HPDE6-E6E7 (cell line): ENCODE measurements around the gene TMEM196.

ENCODE experiments used
- DNase-seq: peaks from one replicate; pipeline ENCODE4 v3.0.0; 2011; ENCODE audit warnings: missing footprints; ENCODE audit errors: extremely low spot score

Gene TMEM196

DNA sequence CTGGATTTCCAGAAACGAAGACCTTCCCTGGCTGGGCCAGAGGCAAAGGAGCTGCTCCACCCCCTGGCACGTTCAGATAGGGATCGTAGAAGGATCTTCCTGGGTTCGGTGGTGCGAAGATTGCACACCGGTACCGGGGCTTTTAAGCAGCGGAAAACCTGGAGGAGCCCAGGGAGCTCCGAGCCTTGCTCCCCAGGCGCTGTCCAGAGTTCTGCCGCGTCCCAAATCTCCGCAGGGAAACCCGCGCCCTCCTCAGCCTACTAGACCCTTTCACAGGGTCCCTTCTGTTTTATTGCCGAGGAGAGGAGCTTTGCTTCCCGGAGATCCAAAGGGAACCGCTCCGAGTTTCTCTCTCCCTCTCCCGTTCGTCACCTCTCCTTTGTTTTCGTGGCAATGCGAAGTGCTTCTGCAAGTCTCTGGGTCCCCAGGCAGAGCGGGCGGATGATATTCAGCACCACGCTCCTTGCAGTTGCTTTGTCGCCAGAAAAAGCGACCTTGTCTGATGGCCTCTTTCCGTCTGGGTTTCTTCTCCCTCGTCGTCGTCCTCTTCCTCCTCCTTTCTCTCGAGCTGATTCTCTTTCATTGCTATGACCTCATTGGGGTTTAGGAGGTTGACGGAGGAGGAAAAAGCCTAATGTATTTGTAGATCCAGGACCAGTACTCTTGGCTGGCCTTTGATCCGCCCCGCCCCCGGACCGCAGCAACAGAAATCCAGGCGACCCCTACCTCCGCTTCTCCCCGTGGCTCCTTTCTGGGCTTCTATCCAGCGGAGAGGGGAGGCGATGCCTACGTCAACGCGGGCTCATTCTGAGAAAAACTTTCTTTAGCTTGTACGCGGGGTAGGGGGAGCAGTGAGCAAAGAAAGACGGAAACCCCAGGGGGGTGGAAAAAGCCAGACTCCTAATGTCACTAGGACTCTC is at the start of gene TMEM196:
TSS of gene TMEM196 (minus strand) at position 777 of the 920 bp plus-strand sequence. CDS start 921 bp downstream, outside the sequence.
- peak; percentile 15 for DNase-seq

DNA sequence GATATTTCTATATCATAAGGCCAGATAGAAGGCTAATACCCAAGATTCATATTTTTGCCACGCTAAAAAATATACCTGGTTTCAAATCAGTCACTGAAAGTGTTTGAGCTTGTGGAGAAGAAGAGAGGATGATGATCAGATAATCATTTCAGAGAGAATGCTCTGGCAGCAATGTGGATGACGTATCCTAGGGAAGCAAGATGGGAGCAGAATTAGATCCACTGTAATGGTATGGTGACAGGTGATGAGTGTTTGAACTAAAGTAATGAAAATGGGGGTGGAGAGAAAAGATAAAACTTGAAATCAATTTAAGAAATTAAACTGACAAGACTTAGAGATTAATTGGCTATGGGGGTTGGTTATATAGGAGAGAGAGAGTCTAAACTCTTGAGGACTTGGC is 42.7 kb upstream of the TMEM196 start:
- DNase-seq = no peak

DNA sequence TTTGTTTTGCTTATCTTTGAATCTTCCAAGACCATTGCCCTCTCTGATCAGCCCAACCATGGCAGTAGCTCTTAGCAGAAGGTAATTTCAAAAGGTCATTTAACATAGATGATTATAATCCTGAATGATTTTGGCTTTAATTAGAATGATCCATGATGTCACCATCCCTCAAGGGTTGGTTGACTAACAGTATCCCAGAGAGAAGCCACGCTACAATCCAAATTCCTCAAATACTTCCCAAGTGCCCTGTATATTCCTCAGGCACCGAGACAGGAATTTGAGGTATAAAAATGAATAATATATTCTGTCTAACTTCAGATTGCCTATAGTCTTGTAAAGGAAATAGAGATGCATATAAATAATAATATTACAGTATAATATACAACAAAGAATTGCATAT is 42.1 kb upstream of the TMEM196 start:
- DNase-seq = no peak

DNA sequence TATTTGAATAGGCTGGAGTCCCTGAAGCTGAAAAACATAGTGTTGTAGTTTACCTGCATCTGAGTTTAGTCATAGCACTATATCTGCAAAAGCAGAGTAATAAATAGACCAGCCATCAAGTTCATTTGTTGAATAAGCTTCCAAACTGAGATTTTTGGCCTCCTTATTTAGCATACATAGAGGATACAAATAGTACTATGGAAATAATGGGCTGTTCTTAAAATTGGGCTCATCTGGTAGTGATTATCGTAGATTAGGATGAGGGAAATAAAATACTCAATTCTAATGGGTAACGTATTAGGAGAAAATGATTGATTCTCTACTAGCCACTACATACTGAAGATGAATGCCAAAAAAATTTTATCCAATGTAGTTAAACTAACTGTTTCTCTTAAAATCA is 41.4 kb upstream of the TMEM196 start:
- DNase-seq = no peak

DNA sequence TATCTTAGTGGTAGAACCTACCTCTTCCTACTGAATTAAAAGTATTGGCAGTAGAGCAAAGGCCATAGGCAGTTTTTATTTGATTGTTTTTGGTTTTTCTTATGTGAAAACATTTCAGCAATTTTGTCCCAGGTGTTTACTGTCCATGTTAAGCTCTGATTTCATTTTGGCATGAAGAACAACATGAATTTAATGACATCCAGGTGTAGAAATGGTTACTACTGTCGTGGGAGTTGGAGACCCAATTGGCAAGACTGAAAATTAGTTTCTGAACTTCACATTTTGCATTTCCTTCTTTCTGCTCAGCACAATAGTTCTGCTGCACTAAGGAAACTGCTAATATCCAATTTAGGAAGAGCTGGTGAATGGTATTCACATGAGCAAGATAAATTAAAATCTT is 38.0 kb upstream of the TMEM196 start:
- no peak for DNase-seq

DNA sequence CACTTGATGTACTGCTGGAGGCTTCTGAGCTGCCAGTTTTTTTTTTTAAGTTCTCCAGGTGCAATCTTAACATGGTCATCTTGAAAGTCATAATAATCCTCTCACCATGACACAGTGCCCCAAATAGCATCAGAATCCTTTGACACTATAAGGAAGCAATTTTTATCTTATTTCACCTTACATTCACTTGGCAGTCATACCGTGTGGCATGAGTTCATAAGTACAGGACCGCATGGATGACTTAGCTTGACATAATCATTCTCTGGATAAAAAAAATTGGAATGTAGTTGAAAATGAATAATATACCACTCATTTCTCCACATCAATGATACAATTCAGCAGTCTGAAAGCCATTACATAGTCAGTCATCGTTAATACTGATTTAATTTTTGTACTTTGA is 25.6 kb upstream of the TMEM196 start:
- DNase-seq = peak; percentile 1

DNA sequence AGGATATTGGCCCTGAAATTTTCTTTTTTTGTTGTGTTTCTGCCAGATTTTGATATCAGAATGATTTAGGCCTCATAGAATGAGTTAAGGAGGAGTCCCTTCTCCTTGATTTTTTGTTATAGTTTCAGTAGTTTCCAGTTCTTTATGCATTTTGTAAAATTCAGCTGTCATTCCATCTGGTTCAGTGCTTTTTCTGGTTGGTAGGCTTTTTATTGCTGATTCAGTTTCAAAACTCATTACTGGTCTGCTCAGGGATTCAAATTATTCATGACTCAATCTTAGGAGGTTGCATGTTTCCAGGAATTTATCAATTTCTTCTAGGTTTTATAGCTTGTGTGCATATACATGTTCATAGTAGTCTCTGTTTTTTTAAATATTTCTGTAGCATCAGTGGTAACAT is 10.1 kb upstream of the TMEM196 start:
- DNase-seq = no peak

DNA sequence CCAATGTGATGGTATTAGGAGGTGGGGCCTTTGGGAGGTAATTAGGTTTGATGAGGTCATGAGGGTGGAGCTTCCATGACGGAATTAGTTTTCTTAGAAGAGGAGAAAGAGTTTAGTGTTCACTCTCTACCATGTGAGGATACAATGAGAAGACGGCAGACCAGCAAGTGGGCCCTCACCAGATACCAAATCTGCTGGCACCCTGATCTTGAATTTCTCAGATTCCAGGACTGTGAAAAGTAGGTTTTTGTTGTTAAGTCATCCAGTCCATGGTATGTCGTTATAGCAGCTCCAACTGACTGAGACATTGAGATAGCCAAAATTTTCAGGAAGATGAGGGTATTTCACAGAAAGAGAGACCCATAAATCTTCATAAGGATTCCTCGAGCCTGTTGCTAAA is 3.6 kb upstream of the TMEM196 start:
- no peak for DNase-seq

DNA sequence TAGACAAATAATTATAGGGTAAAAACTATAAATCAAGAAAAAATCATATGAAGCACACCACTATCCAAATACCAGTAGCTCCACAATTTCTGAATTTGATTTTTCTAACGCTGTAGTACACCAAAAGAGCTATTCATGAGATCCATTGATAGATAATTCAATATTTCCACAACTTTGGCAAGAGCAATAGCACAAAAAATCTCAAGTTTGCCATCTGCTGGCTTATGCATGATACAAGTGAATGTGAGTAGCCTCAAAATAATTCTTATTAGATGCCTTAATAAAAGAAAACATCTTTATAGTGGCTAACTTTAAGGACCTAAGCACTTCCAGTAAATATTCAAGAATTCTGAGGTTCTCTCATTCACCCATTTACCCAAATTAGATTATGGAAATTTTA is 2.2 kb upstream of the TMEM196 start:
- no peak for DNase-seq

DNA sequence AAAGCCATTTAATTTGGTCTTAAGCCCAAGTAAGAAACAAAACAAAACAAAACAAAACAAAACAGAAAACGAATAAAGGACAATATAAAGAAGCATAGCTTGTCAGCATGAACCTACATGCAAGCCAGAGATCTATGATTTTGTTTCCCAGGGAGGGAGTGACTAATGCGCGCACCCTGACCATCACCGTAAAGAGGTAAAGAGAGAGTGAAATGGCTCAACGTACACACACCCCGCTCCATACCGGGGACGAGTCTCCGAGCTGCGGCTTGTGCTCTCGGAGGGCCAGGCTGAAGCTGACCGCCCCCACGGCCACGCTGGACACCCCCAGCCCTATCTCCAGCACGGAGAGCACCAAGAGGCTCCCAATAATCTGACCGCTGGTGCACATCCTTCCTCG is 1.1 kb downstream of the TMEM196 start:
- peak; percentile 19 for DNase-seq

DNA sequence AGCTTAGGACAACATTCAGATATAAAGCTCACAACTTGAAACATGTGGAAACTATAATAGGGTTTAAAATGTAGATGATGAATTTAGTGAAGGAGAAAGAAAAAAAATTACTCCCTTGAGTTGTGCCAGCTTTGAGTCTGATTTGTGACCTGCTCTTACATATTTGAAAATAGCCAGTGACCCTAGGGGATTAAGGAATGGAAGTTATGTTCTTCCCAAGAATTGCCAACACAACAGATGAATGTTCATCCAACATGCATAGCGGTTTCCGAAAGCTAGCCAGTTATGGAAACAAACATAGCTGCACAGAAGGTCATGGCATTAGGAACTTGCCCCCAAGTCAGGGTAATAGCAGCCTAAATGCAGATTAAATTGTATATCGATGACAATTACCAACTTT is 10.8 kb downstream of the TMEM196 start:
- no peak for DNase-seq

DNA sequence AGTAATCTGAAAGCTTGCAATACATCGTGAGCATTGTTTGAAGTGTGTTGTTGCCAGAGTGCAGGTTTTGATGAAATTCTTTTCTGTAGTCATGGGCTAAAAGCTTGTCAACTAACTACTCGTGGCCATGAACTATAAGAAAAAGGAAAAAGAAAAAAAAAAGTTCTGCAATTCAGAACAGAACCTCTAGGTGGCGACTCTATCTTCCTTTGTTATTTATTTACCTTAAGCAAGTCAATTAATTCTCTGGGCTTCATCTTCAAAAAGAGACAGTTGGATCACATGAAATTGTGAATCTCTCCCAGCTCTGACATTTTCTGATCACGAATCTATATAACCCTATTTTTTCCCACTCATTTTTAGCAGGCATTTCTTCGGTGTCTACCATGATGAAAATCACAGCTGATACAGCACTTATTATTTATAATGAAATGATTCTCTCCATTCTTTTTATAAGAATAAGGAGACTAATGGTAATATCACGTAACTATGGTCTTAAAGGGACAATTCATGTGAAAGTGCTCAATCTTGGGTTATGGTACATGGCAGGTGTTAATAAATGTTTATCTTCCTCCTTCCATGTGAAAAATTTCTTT is 18.8 kb downstream of the TMEM196 start:
- DNase-seq = no peak

DNA sequence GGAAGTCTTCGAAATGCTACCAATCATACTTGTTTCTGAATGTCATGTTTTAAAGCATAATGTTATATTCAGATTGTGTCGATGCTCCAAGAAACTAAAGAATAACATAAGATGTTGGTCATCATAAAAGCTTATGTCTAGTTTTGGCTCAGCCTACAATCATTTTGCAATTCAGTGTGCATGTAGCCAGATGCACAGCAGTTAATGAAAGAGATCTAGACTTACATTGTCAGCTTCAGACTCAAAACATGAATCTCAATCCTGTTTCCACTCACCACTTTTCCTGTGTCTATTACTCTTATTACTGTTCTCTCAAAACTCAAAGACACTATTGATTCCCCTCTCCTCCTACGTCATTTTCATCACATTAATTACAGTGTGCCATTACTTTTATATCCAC is 21.4 kb downstream of the TMEM196 start:
- DNase-seq = no peak

DNA sequence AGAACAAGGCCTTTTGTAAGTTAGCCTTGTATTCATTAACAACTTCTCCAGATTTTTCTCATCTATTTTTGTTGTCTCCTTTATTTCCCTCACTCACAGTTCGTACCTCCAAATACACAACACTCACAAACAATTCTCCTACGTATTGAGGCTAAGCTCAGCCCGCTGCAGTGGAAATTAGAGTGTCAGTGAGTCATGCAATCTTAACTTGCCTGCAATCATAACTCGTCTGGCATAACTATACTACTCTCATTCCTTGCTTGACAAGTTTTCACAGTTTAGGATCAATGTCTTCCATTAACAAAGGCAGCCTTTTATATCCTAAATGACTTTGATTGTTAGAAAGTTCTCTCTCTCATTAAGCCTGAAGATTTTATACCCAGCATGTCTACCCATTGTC is 23.8 kb downstream of the TMEM196 start:
- DNase-seq = peak; percentile 15

DNA sequence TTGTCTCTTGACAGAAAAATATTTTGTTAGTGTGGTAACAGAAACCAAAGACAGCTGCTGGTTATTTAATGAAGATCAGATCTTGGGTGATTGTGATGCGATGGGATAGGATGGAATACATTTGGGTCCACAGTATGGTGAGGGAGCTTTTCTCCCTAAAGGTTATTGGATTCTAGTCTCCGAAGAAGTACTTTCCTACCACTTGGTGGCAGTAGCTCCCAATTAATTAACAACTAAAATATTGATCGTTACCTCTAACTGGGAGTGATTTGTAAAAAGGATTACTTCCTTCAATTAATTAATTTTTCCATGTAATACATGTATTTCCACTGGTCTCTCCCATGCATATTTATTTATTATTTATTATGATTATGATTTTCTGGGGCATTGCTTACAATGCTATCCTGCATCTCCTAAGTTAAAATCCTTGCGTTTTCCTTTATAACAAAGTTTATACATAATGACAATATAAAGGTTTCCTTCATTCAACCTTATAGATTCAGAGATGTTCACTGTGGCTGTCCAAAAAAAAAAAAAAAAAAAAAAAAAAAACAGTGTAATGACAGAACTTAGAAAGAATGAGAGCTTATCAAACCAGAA is 25.6 kb downstream of the TMEM196 start:
- DNase-seq = peak; percentile 21

DNA sequence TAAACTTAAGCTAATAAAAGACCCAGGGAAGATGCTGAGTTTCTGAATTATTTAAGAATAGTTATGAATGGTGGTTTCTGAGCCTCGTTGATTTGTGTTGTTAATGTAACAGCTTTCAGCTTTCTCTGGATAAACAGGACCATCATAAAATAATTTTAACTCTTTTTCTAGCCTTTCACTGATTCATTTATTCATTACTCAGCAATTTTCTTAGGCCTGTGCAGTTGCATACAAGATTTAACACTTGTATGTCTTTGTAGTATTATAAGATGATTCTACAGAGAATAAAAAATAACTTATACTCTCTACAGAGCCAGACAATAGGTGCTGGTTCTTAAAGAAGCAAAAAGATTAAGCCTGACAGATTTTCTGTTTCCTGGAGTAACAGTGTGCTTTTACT is 29.3 kb downstream of the TMEM196 start:
- DNase-seq = no peak

DNA sequence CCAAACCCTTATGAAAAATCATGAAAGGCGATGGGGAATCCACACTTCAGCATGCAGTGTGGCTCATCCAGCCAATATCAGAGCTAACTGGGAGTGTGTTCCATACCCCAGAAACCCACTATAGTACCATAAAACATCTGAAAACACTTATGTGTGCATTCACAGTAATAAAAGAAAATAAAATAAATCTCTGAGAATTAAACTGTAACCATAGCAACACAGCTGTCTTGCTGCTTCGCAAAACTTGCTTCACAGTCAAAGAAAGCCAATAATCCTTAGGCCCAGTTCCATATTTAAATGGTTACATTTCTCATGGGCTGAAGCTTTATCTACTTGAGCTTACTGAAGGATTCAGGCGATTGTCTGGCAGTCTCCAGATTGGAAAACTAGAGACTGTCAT is 44.7 kb downstream of the TMEM196 start:
- no peak for DNase-seq

DNA sequence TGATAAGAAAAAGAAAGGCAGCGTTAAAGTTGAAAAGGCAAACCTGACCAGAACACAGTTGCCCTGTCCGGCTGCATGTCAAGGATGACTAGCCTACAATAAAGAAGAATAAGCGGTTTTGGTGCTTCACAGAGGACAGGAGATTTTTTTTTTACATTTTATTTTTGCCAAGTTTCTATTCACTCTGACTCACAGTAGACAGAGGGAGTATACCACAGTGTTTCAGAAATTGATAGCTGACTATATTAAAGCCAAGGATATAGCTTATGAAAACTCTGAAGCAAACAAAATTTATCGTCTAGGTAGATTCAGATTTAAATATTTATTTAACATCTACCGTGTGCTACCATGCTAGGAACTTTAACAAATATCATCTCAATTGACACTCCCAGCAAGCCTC is 47.6 kb downstream of the TMEM196 start:
- DNase-seq = no peak

DNA sequence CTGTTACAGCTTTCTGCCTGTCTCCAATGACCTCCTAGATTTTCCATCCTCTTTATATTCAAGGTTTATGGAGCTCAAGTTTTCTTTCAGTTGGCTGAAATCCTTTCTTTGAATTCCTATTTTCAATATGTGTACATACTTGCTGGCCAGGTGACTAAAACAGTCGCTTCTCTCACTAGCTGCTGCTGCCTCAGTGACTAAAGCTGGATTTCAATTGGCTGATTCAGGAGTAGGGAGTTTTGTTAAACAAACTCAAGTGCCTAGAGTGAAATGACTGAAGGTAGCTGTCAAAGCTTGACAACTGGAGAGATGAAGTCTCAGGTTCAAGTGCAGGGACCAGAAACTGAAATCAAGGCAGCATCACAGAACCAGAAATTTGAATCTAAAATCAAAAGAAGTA is 57.9 kb downstream of the TMEM196 start:
- no peak for DNase-seq

DNA sequence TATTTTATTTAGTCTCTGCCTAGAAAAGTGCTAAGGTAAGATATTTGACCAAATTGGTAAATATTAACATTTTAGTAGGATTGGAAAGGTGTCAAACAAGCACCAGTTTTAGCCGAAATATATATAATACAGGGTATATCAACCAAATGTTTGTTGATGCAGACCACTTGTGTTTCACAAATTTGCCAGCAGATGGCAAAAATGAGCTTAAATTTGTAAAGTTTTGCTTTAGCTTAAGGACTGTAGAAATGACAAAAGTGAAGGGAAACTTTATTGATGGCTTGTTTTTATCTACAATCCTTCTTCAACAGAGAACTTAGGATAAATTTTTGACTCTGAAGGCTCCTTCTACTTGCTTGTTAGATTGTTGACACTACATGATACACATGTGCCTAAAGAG is 59.7 kb downstream of the TMEM196 start:
- no peak for DNase-seq

DNA sequence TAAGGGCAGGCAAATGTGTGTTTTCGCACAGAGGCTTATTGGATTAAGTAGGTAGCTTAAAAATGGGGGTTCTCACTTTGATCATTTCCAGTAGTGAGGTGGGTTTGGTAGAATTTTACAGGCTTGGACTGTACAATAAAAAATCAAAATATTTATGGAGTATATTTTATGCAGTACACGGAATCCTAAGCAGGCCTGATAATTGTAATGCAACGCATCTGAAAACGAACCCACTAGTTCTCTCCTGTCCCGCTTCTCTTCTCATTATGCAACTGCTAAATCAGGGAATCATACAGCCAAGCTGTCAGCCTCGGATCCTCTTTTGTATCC is 64.2 kb downstream of the TMEM196 start:
- DNase-seq = no peak

DNA sequence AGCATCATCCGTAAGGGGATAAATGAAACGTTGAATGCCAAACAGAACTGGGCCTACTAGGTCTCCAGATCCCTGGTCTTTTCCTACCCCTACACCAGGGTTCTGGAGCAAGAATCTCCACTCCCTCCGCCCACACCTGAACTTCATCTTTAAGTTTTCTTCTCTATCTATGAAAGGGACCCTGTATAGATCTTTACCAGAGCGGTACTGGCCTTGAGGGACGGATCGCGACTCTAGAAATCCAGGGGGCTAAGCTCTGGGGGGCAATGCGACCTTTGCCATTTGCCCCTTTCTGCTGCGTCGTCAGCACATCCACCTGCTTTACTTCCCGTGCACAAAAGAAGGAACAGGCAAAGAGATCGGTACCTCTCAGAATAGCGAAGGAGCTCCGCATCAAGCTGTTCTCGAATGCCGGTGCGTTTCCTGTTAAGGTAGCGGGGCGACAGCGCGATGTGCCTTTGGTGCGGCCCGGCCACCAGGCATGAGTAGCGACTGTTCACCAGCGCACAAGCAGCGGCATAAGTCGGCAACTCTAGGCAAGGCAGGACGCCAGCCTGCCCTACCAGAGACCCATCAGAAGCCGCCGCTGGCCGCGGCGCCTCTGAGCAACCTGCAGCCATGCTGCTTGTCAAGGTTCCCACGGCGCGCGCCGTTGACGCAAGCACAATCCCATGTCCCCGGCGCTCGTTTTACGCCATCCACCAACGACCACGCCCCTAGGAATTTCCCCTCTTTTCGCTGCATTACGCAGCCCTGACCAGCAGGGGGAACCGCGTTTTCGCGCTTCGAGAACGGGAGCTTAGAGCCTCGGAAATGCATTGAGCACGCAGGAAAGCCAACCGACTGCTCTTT is 64.8 kb downstream of the TMEM196 start, which contains the start of gene POLR1F:
TSS of gene POLR1F (minus strand) at position 641 of the 852 bp plus-strand sequence. CDS start at position 620, 21 bp downstream.
- peak; percentile 80 for DNase-seq
